DOHH2 (cell line): Measurements from ENCODE around the gene SLC34A3.

Experiments
- EZH2phosphoT487 ChIP-seq: fragments of 200-600 bp; sonication (generic); IDR thresholded peaks from 2 replicates; pipeline ENCODE4 v1.6.1; 2017; ENCODE audit warnings: borderline replicate concordance, mild to moderate bottlenecking, antibody characterized with exemption, low read length, moderate library complexity, mixed read lengths
- TF ChIP-seq, protein P1 (sequence below): fragments of 200-600 bp; sonication (generic); IDR thresholded peaks from one replicate; pipeline ENCODE4 v1.5.1; 2014; ENCODE audit warnings: antibody characterized with exemption, mild to moderate bottlenecking, low read depth, low read length; ENCODE audit not compliant: poor library complexity, severe bottlenecking

GRCh38 chr9:137267933-137268355 lies 37.2 kb downstream of the SLC34A3 start:
- TF ChIP-seq EZH2phosphoT487: no peak
- TF ChIP-seq, protein P1, sequence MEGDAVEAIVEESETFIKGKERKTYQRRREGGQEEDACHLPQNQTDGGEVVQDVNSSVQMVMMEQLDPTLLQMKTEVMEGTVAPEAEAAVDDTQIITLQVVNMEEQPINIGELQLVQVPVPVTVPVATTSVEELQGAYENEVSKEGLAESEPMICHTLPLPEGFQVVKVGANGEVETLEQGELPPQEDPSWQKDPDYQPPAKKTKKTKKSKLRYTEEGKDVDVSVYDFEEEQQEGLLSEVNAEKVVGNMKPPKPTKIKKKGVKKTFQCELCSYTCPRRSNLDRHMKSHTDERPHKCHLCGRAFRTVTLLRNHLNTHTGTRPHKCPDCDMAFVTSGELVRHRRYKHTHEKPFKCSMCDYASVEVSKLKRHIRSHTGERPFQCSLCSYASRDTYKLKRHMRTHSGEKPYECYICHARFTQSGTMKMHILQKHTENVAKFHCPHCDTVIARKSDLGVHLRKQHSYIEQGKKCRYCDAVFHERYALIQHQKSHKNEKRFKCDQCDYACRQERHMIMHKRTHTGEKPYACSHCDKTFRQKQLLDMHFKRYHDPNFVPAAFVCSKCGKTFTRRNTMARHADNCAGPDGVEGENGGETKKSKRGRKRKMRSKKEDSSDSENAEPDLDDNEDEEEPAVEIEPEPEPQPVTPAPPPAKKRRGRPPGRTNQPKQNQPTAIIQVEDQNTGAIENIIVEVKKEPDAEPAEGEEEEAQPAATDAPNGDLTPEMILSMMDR: no peak
